ENCODE results near the gene P2RX6. TPM values are rescaled to one million over a fixed set of nuclear protein-coding genes. Genes with fewer than 3 reads are reported as not detected.

The P2RX6 gene
- total RNA-seq, 1 donor from 2014 or later, result 1.5 TPM

DNA sequence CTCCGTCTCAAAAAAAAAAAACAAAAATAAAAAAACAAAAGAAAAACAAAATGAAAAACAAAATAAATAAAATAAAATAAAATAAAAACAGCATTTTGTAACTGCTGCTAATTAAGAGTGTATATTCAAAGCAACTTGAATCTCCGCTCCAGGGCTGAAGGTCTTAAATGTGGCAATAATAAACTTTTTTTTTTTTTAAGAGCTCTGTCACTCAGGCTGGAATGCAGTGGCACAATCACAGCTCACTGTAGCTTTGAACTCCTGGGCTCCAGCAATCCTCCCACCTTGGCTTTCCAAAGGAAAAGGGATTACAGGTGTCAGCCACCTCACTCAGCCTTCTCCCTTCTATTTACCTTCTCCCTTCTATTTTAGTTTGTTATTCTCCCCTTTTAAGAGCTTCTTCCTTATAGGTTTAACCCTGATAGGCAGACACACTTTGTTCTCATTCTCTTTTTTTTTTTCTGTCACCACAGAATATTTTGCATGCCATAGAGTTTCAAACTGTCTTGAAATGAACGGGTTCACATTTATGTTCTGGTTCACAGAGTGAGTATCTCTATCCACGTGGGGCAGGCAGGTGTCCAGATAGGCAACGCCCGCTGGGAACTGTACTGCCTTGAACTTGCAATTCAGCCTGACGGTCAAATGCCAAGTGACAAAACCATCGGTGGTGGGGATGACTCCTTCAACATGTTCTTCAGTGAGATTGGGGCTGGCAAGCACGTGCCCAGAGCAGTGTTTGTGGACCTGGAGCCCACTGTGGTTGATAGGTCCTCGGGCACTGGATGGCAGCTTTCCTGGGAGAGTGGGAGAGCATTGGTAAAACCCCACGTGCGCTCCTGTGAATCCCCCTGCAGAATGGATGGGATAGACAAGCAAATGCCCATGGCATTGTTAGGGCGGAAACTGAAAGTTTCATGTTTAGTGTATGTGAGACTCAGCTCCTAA lies 50.2 kb downstream of the P2RX6 start:
- peaks cover 1% of the 10 kb centered on the region for H3K27me3 Mint-ChIP-seq (ENCODE audit: unreplicated experiment)
- H3K36me3 Mint-ChIP-seq (ENCODE audit: unreplicated experiment), result no peaks in the 10 kb centered on the region
- TF ChIP-seq, protein P1, sequence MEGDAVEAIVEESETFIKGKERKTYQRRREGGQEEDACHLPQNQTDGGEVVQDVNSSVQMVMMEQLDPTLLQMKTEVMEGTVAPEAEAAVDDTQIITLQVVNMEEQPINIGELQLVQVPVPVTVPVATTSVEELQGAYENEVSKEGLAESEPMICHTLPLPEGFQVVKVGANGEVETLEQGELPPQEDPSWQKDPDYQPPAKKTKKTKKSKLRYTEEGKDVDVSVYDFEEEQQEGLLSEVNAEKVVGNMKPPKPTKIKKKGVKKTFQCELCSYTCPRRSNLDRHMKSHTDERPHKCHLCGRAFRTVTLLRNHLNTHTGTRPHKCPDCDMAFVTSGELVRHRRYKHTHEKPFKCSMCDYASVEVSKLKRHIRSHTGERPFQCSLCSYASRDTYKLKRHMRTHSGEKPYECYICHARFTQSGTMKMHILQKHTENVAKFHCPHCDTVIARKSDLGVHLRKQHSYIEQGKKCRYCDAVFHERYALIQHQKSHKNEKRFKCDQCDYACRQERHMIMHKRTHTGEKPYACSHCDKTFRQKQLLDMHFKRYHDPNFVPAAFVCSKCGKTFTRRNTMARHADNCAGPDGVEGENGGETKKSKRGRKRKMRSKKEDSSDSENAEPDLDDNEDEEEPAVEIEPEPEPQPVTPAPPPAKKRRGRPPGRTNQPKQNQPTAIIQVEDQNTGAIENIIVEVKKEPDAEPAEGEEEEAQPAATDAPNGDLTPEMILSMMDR (IDR thresholded peaks at IDR 0.05; ENCODE audit: partially characterized antibody, unreplicated experiment), result no peak
- no peaks in the 10 kb centered on the region for H3K9me3 Mint-ChIP-seq (ENCODE audit: unreplicated experiment)
- no peak overlapping the region for H3K27ac Mint-ChIP-seq (ENCODE audit: unreplicated experiment)
- H3K4me3 Mint-ChIP-seq (ENCODE audit: unreplicated experiment), result no peak overlapping the region
- DNase-seq, result no peak
- H3K4me1 Mint-ChIP-seq (ENCODE audit: low read depth, unreplicated experiment), result no peaks in the 10 kb centered on the region

DNA sequence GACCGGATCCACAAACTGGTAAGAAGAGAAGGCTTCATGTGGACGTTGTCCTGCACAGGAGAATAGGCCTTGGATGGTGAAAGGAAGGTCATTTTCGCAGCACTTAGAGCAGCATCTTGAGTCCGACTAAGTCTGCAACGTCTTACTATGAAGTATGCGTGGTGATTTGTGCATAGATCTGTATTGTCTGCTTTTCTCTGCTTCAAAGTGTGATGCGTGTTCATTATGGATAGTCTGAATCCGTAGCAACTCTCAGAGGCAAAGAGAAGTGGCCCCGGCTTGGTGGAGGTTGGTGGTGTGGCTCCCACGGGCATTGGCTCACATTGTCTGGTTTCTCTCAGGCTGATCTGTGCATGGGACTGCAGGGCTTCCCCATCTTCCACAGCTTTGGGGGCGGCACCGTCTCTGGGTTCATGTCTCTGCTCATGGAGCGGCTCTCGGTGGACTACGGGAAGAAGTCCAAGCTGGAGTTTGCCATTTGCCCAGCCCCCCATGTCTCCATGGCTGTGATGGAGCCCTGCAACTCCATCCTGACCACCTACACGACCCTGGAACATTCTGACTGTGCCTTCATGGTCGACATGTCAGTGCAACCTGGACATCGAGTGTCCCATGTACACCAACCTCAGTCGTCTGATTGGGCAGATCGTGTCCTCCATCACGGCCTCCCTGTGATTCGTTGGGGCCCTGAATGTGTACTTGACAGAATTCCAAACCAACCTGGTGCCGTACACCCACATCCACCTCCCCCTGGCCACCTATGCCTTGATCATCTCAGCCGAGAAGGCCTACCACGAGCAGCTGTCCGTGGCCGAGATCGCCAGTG lies 52.3 kb downstream of the P2RX6 start:
- Mint-ChIP-seq H3K27ac (ENCODE audit: unreplicated experiment) (no peak overlapping the region), H3K27me3 (ENCODE audit: unreplicated experiment) (peaks cover 1% of the 10 kb centered on the region), H3K4me3 (ENCODE audit: unreplicated experiment) (no peak overlapping the region), H3K36me3 (ENCODE audit: unreplicated experiment) (peaks cover 4% of the 10 kb centered on the region), H3K9me3 (ENCODE audit: unreplicated experiment) (peaks cover 3% of the 10 kb centered on the region), H3K4me1 (ENCODE audit: low read depth, unreplicated experiment) (no peaks in the 10 kb centered on the region)
- TF ChIP-seq, protein P1 (IDR thresholded peaks at IDR 0.05; ENCODE audit: partially characterized antibody, unreplicated experiment), result no peak
- DNase-seq, result no peak

DNA sequence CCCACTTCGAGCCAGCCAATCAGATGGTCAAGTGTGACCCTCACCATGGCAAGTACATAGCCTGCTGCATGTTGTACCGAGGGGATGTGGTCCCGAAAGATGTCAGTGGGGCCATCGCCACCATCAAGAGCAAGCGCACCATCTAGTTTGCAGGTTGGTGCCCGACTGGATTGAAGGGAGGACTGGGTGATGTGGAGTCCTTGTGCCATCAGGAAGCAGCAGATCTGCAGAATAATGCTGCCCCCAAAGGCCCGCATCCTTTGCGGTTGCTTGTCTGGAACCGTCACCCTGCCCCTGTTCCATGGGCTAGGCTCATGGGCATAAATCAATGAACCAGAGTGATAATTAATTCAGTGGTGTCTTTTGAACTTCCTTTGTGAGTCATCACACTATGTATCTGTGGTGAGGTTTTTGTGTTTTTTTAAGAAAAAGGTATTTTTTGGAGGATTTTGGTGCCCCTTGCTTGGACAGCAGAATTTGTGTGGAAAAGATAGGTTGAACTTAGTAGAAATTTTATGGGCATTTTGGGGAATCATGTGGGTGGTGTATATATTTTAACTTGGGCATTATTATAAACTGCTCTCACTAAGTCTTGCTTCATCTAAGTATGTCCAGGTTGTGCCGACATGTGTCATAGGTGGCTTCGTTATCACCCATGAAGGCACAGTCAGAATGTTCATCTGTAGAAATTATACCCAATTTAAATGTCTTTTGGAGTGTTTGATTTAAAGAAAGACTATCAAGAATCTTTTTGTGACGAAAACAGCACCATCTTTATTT lies 53.1 kb downstream of the P2RX6 start:
- Mint-ChIP-seq H3K4me1 (ENCODE audit: low read depth, unreplicated experiment) (no peaks in the 10 kb centered on the region), H3K4me3 (ENCODE audit: unreplicated experiment) (no peak overlapping the region), H3K36me3 (ENCODE audit: unreplicated experiment) (peaks cover 6% of the 10 kb centered on the region), H3K27ac (ENCODE audit: unreplicated experiment) (no peak overlapping the region), H3K9me3 (ENCODE audit: unreplicated experiment) (peaks cover 3% of the 10 kb centered on the region), H3K27me3 (ENCODE audit: unreplicated experiment) (peaks cover 4% of the 10 kb centered on the region)
- no peak for DNase-seq
- TF ChIP-seq, protein P1 (IDR thresholded peaks at IDR 0.05; ENCODE audit: partially characterized antibody, unreplicated experiment), result no peak

DNA sequence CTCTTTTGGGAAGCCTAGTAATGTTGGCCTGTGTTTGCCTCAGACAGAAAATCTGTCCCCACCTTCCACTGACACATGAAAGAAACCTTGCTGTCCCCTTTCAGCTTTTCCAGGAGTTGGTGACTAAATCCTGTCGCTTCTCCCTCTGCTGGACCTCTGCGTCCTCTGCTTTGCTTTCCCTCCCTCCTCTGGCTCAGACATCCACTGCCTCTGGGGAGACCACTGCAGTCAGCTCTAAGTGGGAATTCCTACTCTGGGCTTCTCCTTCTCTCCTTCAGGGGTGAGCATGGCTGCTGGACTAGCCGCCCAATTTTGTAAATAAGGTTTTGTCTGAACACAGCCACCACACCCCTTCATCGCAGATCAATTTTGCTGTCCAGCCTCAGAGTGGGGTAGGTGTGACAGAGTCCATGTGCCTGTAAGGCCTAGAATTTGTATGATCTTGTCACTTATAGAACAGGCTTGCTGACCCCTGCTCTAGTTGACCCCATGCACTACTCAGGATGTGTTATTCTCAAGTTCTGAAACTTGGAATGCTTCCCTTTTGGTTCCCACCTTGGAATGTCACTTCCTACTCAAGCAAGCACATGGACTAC lies 53.8 kb downstream of the P2RX6 start:
- H3K4me3 Mint-ChIP-seq (ENCODE audit: unreplicated experiment), result no peak overlapping the region
- peaks cover 6% of the 10 kb centered on the region for H3K36me3 Mint-ChIP-seq (ENCODE audit: unreplicated experiment)
- H3K27ac Mint-ChIP-seq (ENCODE audit: unreplicated experiment), result no peak overlapping the region
- TF ChIP-seq, protein P1 (IDR thresholded peaks at IDR 0.05; ENCODE audit: partially characterized antibody, unreplicated experiment), result no peak
- peaks cover 5% of the 10 kb centered on the region for H3K27me3 Mint-ChIP-seq (ENCODE audit: unreplicated experiment)
- peaks cover 3% of the 10 kb centered on the region for H3K9me3 Mint-ChIP-seq (ENCODE audit: unreplicated experiment)
- no peaks in the 10 kb centered on the region for H3K4me1 Mint-ChIP-seq (ENCODE audit: low read depth, unreplicated experiment)
- no peak for DNase-seq

All from glutamatergic neuron (in vitro differentiated cells).